ENCODE results near the gene NAALAD2.
"Not testable (repeated sequence)": the region's sequence is repeated elsewhere in the genome, so short reads cannot be mapped to it uniquely, and the experiment has no call there.

The NAALAD2 gene

DNA sequence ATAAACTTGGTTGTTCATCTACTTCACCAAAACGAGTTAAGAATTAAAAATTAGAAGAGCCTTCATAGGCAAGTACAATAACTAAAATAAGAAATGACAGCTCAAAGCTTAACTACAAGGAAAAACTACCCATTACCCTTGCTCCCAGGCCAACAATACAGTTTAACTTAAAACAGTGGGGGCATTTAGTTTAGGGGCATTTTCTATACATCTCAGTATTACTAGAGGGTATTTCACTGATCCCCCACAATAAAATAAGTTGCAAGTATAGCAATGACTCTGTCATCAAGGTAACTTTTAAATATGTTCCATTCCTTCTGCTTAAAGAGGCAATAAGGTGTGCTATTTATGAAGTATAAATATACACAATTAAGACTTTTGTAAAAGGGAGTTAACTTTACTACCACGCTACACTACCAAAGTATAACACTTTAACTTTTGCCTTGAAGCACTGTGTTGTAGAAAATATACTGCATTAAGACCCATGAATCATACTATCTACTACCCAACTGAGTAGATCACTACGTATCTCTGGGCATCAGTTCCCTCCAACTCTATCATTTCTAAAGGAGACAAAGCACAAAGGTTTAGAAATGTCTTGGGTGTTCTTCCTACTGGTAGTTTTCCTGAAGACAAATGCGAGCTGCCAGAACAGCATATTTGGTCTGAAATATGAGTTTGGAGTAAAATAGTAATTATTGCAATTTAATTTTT lies 58.6 kb downstream of the NAALAD2 start:
- DNase-seq (ENCODE audit: low spot score) (no peak), FAIRE-seq (no peak)

DNA sequence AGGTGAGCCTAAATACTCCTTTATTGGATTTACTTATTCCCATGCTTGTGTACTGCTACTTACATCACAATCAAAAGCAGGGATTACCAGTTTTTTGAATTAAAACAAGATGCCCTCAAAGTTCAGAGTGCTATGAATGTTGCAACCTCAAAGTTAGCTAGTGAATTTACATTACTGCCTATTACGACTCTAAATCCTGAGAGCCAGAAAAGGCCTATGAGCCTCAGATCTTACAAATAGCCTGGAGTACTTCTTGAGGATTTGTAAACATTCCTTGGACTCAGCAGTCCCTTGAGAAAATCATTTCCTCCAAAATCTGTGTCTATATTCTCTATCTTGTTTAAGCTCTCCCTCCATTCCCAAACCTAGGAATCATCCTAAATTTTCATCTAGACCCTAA lies 62.9 kb downstream of the NAALAD2 start:
- FAIRE-seq: no peak

DNA sequence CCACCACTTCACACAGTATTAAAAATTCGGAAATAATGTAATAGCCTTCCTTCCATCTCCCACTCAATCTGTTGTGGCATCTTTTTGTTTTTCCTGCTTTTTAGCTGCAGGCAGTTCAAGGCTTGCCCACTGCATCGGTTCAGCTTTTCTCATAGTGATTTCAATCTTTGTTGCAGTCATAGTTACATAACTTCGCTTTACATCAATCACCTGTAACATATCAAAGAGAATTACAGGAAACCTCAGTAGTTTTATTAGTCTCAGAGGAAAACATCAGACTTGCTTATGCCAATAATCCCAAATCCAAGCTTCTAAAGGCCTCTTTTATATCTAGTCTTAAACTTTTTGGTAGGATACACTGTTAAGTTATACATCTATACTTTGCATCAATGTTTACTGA lies 67.9 kb downstream of the NAALAD2 start:
- FAIRE-seq (no peak), DNase-seq (ENCODE audit: low spot score) (no peak)

More for the DNA sequence above, 62.9 kb downstream of the NAALAD2 start:
- no peak for DNase-seq (ENCODE audit: low spot score)

DNA sequence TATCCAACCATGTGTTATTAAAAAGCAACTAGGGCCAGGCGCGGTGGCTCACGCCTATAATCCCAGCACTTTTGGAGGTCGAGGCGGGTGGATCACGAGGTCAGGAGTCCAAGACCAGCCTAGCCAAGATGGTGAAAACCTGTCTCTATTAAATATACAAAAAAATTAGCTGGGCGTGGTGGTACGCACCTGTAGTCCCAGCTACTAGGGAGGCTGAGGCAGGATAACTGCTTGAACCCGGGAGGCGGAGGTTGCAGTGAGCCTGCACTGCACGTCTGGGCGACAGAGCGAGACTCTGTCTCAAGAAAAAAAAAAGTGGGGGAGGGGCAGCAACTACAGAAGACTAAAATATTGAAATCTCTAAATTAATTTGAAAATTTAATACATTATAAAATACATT lies 69.9 kb downstream of the NAALAD2 start:
- no peak for FAIRE-seq
- DNase-seq (ENCODE audit: low spot score): no peak

DNA sequence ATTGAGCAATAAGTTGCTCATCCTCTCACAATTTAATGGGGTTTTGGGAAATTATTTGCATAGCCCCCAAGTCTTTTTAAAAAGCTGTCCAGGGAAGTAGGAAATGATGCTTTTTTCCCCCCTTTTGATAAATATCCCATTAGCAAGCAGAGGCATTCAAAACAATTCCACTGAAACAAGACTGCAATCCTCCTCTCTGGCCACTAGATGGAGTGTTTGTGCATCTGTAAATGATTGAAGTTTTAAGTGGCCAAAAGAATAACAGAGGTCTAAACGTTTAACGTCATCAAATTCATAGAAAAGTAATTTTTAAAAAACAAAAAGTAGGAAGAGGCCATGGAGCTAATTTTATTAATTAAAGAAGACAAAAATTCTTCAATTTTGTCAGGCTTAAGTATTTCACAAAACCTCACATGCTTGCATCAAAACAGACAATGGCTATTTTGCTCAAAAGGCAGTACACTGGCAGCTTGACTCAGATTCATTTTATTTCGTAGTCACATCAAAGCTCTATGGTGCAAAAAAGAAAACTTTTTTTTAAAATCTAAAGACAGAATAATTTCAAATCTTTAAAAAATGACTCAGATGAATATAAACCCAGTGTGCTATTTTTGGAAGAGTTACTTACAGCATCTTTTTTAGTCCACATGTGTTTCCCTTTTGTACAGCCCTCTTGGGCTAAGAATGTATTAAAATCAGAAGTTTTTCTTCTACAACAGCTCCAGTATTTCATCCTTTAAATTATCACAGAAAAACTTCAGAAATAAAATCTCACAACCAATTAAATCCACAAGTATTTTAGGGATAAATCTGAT lies 70.6 kb downstream of the NAALAD2 start:
- no peak for FAIRE-seq

DNA sequence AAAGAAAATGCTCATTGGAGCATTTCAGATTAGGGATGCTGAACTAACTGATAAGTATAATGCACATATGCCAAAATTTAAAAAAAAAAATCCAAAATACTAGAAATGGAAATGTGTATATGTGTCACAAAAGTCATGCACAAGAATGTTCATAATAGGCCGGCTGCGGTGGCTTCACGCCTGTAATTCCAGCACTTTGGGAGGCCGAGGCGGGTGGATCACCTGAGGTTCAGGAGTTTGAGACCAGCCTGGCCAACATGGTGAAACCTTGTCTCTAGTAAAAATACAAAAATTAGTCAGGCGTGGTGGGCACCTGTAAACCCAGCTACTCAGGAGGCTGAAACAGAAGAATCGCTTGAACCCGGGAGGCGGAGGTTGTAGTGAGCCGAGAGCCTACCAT lies 73.5 kb downstream of the NAALAD2 start:
- FAIRE-seq; DNase-seq (ENCODE audit: low spot score): not testable (repeated sequence)

More for the DNA sequence above, 70.6 kb downstream of the NAALAD2 start:
- peak; percentile 41 for DNase-seq (ENCODE audit: low spot score)

DNA sequence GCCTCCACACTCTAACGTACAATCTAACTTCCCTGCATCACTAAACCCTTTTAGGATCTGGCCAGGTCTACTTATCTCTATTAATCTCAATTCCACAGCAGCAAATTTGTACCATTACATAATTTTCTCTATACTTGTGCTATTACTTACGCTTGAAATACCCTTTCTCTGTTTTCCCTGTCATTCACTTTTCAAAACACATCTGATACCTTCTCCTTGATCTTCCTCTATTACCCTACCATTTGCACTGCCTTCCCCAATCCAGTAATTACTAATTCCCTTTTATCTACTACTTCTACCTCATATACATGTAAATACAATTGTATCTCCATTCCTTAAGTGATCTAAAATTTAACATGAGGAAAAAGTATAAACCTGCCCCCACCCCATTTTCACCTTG lies 74.4 kb downstream of the NAALAD2 start:
- no peak for DNase-seq (ENCODE audit: low spot score)
- no peak for FAIRE-seq

DNA sequence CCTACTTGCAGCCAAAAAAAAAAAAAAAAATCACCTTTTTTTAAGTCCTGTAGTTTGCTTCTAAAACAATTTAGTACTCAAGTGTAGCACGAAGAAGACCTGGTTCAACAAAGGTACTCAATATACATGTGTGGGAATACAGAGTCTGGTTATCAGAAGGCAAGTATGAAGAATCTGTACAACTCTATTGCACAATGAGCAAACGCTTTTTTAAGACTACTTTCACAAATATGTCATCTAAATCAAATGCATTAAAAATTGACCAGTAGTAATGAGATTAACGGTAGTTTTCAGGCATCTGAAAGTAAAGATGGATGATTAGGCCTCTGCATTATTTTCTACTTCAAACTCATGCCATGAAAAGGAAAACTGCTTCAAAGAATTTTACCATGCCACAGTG lies 78.9 kb downstream of the NAALAD2 start:
- DNase-seq (ENCODE audit: low spot score): no peak
- no peak for FAIRE-seq

DNA sequence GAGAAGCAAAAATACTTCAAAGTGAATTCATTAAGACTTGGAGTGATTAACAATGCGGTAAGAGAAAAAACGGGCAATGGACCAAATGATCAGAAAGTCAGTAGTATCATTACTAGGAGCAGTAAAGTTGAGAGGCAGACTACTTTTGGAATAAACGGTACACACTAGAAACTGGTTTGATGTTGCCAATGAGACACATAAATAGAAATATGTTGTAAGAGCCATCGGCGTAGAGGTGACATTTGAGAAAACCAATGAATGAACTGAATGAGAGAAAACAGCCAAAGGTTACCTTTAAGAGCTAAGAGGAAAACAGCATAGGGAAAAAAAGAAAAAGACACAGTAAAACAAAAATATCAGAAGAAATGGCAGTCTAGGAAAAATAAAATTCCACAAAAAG lies 82.1 kb downstream of the NAALAD2 start:
- FAIRE-seq: no peak

DNA sequence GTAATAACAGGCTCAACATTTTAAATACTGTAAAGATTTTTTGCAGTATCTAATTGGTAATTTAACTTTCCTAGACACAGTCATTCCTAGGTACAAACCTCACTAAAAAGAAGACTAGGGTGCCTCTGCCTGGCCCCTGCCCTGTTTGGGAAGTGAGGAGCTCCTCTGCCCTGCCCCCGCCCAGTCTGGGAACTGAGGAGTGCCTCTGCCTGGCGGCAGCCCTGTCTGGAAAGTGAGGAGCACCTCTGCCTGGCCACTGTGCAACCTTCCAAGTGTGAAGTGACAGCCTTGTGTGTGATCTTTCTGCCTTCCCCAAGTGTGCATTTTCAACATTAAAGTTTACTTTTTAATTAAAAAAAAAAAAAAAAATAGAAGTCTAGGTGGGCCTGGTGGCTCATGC lies 84.1 kb downstream of the NAALAD2 start:
- no peak for DNase-seq (ENCODE audit: low spot score)
- no peak for FAIRE-seq

More for the DNA sequence above, 82.1 kb downstream of the NAALAD2 start:
- no peak for DNase-seq (ENCODE audit: low spot score)

DNA sequence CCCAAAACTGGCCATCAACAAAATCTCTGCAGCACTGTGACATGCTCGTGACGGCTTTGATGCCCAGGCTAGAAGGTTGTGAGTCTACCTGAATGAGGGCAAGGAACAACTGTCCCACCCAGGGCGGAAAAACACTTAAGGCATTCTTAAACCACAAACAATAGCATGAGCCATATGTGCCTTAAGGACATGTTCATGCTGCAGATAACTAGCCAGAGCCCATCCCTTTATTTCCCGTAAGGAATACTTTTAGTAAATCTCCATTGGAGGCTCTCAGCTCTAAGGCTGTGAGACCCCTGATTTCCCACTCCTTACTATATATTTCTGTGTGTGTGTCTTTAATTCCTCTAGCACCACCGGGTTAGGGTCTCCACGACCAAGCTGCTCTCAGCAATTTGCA lies 85.0 kb downstream of the NAALAD2 start:
- FAIRE-seq: no peak
- DNase-seq (ENCODE audit: low spot score): no peak

DNA sequence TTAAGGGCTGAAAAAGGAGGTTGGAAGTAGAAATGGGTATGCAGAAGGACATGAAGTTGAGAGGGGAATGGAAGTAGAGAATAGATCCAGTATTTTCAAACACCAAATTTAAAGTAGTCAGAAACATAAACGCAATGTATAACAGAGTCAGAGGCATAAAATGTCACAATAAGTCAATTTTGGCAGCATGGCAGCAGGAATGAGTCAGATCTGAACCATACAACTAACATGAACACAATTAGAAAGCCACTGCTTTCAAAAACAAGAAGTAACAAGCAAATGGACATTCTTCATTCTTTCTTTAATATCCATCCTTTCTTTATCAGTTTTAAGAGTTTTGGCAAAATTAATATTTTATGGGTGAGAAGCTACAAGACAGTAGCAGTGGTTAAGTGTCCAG lies 85.9 kb downstream of the NAALAD2 start:
- DNase-seq (ENCODE audit: low spot score): no peak
- no peak for FAIRE-seq

DNA sequence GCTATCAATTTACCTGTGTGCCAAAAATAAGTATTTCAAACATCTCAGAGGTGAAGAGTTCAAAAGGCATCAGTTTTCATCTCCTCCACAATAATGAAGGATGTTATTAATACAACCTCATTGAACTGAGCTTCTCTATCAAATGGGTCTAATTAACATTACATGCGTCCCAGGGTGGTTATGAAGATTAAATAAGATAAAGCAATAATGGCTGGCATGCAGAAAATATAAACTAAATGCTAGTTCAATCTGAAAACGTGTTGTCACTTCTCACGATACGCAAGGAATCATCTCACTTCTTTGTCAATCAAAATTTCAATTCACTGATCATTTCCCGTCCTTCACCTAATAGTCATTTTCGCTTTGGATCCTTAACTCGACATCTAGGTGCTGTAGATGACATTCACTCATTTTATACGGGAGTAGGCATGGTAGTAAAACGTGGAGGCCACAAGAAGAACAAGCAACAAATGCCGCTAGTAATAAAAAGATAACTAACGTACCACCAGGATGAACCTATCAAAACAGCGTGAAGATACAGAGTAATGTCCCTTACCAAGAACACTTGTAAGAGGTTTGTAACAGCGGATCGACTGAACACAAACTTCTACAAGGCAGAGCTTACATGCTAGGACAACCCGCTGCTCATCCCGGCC lies 87.5 kb downstream of the NAALAD2 start:
- FAIRE-seq (no peak), DNase-seq (ENCODE audit: low spot score) (no peak)

DNA sequence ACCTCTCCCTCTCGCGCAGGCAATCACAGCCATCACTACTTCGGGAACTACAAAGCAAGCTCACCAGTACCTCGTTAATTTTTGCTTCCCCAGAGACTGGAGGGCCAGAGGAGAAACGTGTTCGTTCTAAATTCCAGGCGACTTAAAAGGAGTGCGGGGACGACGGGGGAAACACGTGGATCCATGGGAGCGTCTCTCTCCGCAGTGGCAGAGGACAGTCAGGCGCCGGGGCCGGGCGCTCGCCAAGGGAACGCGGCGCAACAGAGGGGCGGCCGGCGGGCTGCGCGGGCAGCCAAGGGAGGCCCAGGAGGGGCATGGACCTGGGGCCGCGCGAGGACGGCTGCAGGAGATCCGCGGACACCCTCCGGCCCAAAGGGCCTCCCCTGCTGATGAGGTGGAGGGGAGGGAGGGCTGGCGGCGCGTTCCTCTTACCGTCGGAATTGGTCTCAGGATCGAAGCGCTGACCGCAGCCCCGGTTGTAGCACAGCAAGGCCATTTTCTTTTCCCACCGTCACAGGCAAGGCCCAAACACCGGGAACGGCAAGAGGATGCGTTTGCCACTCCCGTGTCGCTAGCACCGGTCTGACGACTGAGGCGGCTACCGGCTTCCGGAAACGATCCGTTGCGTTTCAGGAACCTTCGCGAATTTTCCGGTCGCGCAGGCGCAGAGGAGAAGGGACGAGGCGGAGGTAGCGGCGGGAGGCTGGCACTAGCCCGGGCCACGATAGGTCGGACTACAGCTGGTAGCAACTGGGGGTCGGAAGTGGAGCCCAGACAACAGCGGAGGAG lies 88.2 kb downstream of the NAALAD2 start, which contains the start of gene CHORDC1:
Gene CHORDC1 (minus strand): TSS at position 591 of the 789 bp plus-strand sequence. CDS start 95 bp downstream, at position 496.
- peak; percentile 79 for FAIRE-seq
- DNase-seq (ENCODE audit: low spot score): peak; percentile 89

DNA sequence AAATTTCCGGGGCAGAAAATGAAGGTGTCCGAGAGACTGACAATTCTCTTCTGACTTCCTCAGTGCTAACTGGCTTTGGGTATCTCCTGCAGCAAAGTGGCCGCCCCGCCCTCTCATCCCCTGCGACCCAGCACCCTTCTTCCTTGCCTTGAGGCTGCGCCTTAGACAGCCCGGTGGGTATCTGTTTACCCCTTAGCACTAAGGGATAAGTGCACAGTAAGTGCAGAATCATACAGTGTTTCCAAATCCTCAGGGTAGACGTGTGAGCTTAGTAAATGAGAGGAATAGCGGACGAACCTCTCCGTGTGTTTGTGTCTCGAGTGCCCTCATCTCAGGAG lies 88.8 kb downstream of the NAALAD2 start:
- FAIRE-seq: no peak
- no peak for DNase-seq (ENCODE audit: low spot score)

DNA sequence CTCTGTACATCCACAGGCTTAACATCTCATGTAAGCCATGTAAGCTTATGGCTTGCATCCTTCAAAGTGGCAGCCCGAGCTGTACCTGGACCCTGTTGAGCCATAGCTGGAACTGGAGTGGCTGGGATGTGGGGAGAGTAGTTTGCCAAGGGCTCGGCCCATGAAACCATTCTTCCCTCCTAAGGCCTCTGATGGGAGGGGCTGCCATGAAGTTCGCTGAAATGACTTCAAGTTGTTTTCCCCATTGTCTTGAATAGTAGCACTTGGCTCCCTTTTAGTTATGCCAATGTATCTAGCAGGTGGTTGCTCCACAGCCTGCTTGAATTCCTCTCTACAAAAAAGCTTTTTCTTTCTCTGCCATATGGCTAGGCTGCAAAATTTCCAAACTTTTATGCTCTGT lies 93.6 kb downstream of the NAALAD2 start:
- DNase-seq (ENCODE audit: low spot score) (no peak), FAIRE-seq (no peak)

DNA sequence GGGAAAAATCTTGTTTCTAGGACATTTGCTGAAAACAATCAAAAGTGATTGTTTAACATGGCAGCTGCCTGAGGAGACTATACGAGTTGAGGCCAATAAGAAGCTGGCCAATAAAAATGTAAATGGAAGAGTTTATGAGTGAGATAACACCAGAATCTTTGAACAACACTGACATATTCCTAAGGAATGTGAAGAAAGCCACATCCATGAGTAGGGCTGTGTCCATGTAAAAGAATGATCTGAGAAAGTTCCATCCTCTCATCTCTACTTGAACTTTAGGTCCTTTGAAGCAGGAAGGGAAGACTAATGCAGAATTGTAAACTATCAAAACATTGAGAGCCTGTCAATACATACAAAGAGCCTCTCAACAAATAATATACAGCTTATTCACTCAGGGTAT lies 95.3 kb downstream of the NAALAD2 start:
- DNase-seq (ENCODE audit: low spot score) (peak; percentile 15), FAIRE-seq (no peak)

DNA sequence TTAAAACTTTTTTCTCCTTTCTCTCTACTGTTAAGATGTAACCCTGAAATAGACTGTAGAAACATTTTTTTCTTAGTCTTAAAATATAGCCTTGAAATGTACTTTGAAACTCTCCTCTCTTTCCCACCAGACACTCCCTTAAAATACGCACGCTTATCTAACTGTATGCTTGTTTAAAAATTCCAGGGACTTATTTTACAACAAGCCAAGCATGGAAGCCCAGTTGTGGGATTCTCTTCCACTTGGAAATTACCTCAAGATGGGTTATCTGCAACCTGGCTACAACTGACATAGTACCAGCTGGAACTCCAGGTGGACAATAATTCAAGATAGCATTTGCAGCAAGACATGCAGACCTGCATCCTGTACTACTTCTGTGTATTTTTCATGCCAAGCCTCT lies 100.5 kb downstream of the NAALAD2 start:
- FAIRE-seq: no peak
- DNase-seq (ENCODE audit: low spot score): no peak

DNA sequence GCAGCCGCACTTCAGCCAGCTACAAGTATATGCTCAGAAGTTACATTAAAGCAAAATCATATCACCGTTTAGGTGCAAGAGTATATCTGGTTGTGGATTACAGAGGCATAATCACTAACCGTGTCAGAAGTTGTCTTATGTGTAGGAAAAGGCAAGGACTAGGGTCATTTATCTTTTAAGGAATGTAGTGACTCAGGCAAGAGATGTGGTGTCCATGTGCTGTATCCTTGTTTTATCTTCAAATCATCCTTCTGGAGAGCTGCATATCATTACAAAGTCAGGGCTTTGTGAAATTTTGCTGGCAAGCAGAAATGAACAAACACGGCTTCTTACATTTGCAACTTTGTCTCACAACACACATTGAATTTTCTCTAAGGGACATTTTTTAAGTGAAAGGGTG lies 101.1 kb downstream of the NAALAD2 start:
- FAIRE-seq (no peak), DNase-seq (ENCODE audit: low spot score) (no peak)

DNA sequence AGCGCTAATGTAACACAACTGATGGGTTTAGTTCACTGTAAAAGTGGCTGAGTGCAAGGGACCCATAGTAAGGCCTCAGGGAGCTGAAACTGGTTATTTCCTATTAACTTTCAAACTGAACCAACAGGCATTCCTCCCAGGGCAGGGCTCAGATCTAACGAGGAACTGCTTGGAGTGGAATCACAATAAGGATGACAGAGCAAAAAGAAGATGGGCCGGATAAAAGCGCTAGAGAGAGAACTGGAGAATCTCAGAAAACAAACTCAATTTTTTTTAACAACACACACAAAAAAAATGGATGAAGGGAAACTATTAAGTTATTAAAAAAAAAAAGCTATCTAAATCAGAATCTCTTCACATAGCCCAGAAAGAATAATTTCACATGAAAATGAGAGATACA lies 102.5 kb downstream of the NAALAD2 start:
- no peak for FAIRE-seq
- no peak for DNase-seq (ENCODE audit: low spot score)

DNA sequence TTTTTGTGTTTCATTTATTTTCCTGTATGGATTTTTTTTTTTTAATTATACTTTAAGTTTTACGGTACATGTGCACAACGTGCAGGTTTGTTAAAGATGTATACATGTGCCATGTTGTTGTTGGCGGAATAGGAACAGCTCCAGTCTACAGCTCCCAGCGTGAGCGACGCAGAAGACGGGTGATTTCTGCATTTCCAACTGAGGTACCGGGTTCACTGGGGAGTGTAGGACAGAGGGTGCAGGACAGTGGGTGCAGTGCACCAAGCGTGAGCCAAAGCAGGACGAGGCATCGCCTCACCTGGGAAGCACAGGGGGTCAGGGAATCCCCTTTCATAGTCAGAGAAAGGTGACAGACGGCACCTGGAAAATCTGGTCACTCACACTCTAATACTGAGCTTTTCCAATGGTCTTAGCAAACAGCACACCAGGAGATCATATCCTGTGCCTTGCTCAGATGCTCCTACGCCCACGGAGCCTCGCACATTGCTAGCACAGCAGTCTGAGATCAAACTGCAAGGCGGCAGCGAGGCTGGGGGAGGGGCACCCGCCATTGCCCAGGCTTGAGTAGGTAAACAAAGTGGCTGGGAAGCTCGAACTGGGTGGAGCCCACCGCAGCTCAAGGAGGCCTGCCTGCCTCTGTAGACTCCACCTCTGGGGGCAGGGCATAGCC lies 105.6 kb downstream of the NAALAD2 start:
- not testable (repeated sequence) for FAIRE-seq; DNase-seq (ENCODE audit: low spot score)
